HG03196 (cell line): ENCODE results near the gene SELENON.
"Not testable (repeated sequence)": the region's sequence is repeated elsewhere in the genome, so short reads cannot be mapped to it uniquely, and the experiment has no call there.

ENCODE experiments used
- ATAC-seq: cut with Tn5 transposase; IDR thresholded peaks from one replicate; pipeline ENCODE4 v1.9.1; 2021; ENCODE audit not compliant: unreplicated experiment

Gene SELENON

GRCh38 chr1:25821630-25822091 is 21.7 kb downstream of the SELENON start:
- ATAC-seq: no peak

- no peak for ATAC-seq
Measured at GRCh38 chr1:25825605-25826004, 25.6 kb downstream of the SELENON start.

GRCh38 chr1:25826571-25826970 is 26.6 kb downstream of the SELENON start:
- ATAC-seq: no peak

GRCh38 chr1:25828491-25828890 is 28.5 kb downstream of the SELENON start:
- no peak for ATAC-seq

- no peak for ATAC-seq
Measured at GRCh38 chr1:25829046-25829445, 29.1 kb downstream of the SELENON start.

GRCh38 chr1:25831569-25832196 is 31.7 kb downstream of the SELENON start:
- ATAC-seq: no peak

GRCh38 chr1:25832336-25833037 is 32.5 kb downstream of the SELENON start:
- ATAC-seq: no peak

- ATAC-seq: no peak
Measured at GRCh38 chr1:25833158-25833557, 33.2 kb downstream of the SELENON start.

GRCh38 chr1:25834894-25835293 is 34.9 kb downstream of the SELENON start:
- ATAC-seq: no peak

- ATAC-seq: no peak
Measured at GRCh38 chr1:25836695-25837094, 36.7 kb downstream of the SELENON start.

GRCh38 chr1:25837262-25837875 is 37.4 kb downstream of the SELENON start:
- no peak for ATAC-seq

GRCh38 chr1:25839808-25840207 is 39.8 kb downstream of the SELENON start:
- not testable (repeated sequence) for ATAC-seq

GRCh38 chr1:25843483-25843882 is 43.5 kb downstream of the SELENON start:
- no peak for ATAC-seq

- no peak for ATAC-seq
Measured at GRCh38 chr1:25844536-25845337, 44.7 kb downstream of the SELENON start.

GRCh38 chr1:25845664-25846063 is 45.7 kb downstream of the SELENON start:
- ATAC-seq: no peak

GRCh38 chr1:25847929-25848328 is 47.9 kb downstream of the SELENON start:
- no peak for ATAC-seq

- ATAC-seq: no peak
Measured at GRCh38 chr1:25848531-25848930, 48.5 kb downstream of the SELENON start.

GRCh38 chr1:25854554-25854953 is 54.6 kb downstream of the SELENON start:
- no peak for ATAC-seq

GRCh38 chr1:25856856-25857255 is 56.9 kb downstream of the SELENON start:
- no peak for ATAC-seq

GRCh38 chr1:25858494-25858893 is 58.5 kb downstream of the SELENON start:
- ATAC-seq: no peak
